Gastroesophageal sphincter (tissue), 3 donors: ENCODE measurements around the gene GPR55.

Experiments
- POLR2A ChIP-seq, 2 donors: fragments of 450-650 bp; IDR thresholded peaks; one replicate each; pipeline ENCODE4 v1.6.1; 2017; ENCODE audit warnings: antibody characterized with exemption in 2 of 2, mild to moderate bottlenecking in 2 of 2, moderate library complexity in 1 of 2
- POLR2AphosphoS5 ChIP-seq: sonication (generic); formaldehyde crosslinking; IDR thresholded peaks from one replicate; pipeline ENCODE4 v1.6.1; 2017; ENCODE audit warnings: antibody characterized with exemption
- TF ChIP-seq, protein P1 (sequence below), 4 experiments: fragments of 200-600 bp in 2 of 4; fragments of 450-650 bp in 2 of 4; sonication (generic) in 1 of 4; IDR thresholded peaks; one replicate each; pipeline ENCODE4 v1.5.1; 2017 to 2019; ENCODE audit warnings: antibody characterized with exemption in 4 of 4, mild to moderate bottlenecking in 2 of 4, moderate library complexity in 2 of 4

- TF ChIP-seq, protein P1, sequence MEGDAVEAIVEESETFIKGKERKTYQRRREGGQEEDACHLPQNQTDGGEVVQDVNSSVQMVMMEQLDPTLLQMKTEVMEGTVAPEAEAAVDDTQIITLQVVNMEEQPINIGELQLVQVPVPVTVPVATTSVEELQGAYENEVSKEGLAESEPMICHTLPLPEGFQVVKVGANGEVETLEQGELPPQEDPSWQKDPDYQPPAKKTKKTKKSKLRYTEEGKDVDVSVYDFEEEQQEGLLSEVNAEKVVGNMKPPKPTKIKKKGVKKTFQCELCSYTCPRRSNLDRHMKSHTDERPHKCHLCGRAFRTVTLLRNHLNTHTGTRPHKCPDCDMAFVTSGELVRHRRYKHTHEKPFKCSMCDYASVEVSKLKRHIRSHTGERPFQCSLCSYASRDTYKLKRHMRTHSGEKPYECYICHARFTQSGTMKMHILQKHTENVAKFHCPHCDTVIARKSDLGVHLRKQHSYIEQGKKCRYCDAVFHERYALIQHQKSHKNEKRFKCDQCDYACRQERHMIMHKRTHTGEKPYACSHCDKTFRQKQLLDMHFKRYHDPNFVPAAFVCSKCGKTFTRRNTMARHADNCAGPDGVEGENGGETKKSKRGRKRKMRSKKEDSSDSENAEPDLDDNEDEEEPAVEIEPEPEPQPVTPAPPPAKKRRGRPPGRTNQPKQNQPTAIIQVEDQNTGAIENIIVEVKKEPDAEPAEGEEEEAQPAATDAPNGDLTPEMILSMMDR (IDR thresholded peaks at IDR 0.05): no peak
- no peak for TF ChIP-seq POLR2A (IDR thresholded peaks at IDR 0.05)
- no peak for TF ChIP-seq POLR2AphosphoS5
These were observed 52.7 kb downstream of the GPR55 start for GRCh38 chr2:230872151-230872967.
